IPS-20b (cell line): ENCODE measurements around the gene ZNF350.
A peak's percentile ranks its signal among the peaks of the same experiment; 100 is the strongest.
"Not testable (repeated sequence)": the region's sequence is repeated elsewhere in the genome, so short reads cannot be mapped to it uniquely, and the experiment has no call there.

Experiments used
- H3K27ac ChIP-seq: one replicate; pipeline ENCODE4 v1.5.1; 2013; ENCODE audit warnings: low read length
- H3K27me3 ChIP-seq: 2 replicates; pipeline ENCODE4 v1.6.1; 2013; ENCODE audit warnings: mild to moderate bottlenecking, low read length, inconsistent platforms; ENCODE audit not compliant: insufficient read depth
- H3K36me3 ChIP-seq: 2 replicates; pipeline ENCODE4 v1.6.1; 2013; ENCODE audit warnings: low read depth, mild to moderate bottlenecking, inconsistent platforms, low read length, moderate library complexity; ENCODE audit not compliant: insufficient read depth
- H3K4me1 ChIP-seq: 2 replicates; pipeline ENCODE4 v1.6.1; 2013; ENCODE audit warnings: mild to moderate bottlenecking, control low read depth, inconsistent platforms, low read length, moderate library complexity; ENCODE audit not compliant: insufficient read depth
- H3K4me3 ChIP-seq: 2 replicates; pipeline ENCODE4 v1.5.1; 2013; ENCODE audit warnings: mild to moderate bottlenecking, low read length, inconsistent platforms
- H3K9ac ChIP-seq: 2 replicates; pipeline ENCODE4 v1.6.1; 2013; ENCODE audit warnings: low read depth, mild to moderate bottlenecking, inconsistent platforms, low read length, moderate library complexity
- H3K9me3 ChIP-seq: 2 replicates; pipeline ENCODE4 v1.6.1; 2013; ENCODE audit warnings: mild to moderate bottlenecking, low read depth, low read length, inconsistent platforms; ENCODE audit not compliant: insufficient read depth

Gene ZNF350

GRCh38 chr19:51986309-51987291 lies at the start of gene ZNF350:
Gene ZNF350, minus strand, starts transcription at chr19:51986840. Its CDS starts 12,480 bp downstream, at chr19:51974360.
- H3K4me3 ChIP-seq: peak within 1 kb of the TSS; percentile 83
- H3K9ac ChIP-seq: peak within 1 kb of the TSS; percentile 86; the same call in 1 of the 2 replicates
- no peaks in the 10 kb centered on the region for H3K4me1 ChIP-seq
- H3K27ac ChIP-seq: no peak within 1 kb of the TSS
- H3K9me3 ChIP-seq: peaks cover 28% of the 10 kb centered on the region; the same call in 1 of the 2 replicates
- H3K27me3 ChIP-seq: no peaks in the 10 kb centered on the region
- H3K36me3 ChIP-seq: peaks cover 4% of the 10 kb centered on the region; the same call in 1 of the 2 replicates

GRCh38 chr19:52034051-52034728 lies 47.5 kb upstream of the ZNF350 start:
- Histone ChIP-seq H3K27me3 (no peaks in the 10 kb centered on the region), H3K4me1 (no peaks in the 10 kb centered on the region), H3K9ac (no peak overlapping the region), H3K9me3 (peaks cover 77% of the 10 kb centered on the region), H3K36me3 (peaks cover 83% of the 10 kb centered on the region), H3K4me3 (peak overlapping the region; percentile 12; the same call in 1 of the 2 replicates), H3K27ac (no peak overlapping the region)

- no peaks in the 10 kb centered on the region for H3K27me3 ChIP-seq
- H3K36me3 ChIP-seq: peaks cover 52% of the 10 kb centered on the region
- H3K9ac ChIP-seq: peak overlapping the region; percentile 99
- peak overlapping the region; percentile 92 for H3K27ac ChIP-seq
- 0 out of 2 replicates have a peak, but pooled peaks cover 6% of the 10 kb centered on the region for H3K4me1 ChIP-seq
- peaks cover 34% of the 10 kb centered on the region for H3K9me3 ChIP-seq
- peak overlapping the region; percentile 98 for H3K4me3 ChIP-seq
These were observed 42.1 kb upstream of the ZNF350 start for GRCh38 chr19:52028780-52029123.

DNA sequence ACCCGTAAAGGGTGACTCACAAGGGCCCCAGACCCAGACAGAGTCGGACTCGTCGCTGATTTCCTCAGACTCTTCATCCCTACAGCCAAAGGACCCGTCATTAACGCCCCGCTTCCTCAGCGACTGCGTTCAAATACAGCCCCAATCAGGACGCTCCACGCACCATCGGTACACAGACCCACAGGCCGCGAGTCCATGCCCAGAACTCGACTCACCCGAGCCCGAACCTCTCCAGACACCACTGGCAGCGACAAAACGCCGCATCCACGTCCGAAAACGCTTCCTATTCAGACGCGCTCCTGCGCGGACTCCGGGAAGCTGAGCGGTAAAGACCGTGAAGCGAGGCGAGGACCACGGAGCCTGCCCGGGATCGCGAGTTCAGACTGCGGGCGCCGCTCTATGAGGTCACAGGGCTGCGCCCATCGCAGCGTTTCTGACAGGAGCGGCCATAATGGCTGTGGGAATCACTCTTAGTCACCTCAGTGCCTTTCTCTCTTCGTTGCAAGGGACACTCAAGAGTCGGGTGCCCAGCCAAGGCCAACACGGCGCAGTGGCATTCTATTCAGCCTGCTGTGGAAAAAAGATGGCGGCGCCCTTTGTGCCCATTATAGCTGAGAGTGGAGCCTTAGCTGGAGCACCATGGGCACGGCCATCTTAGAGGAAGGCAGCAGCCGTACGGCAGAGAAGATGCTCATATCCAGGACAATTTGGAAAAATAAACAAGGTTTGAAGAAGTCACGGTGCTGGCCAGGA lies 41.6 kb upstream of the ZNF350 start, which contains the start of gene ZNF614:
Gene ZNF614, minus strand, starts transcription at position 353 of the 753 bp plus-strand sequence. CDS start 2,634 bp downstream, outside the sequence.
- 0 out of 2 replicates have a peak, but pooled peaks cover 6% of the 10 kb centered on the region for H3K4me1 ChIP-seq
- peak within 1 kb of the TSS; percentile 99 for H3K9ac ChIP-seq
- H3K27ac ChIP-seq: peak within 1 kb of the TSS; percentile 92
- H3K36me3 ChIP-seq: peaks cover 52% of the 10 kb centered on the region
- no peaks in the 10 kb centered on the region for H3K27me3 ChIP-seq
- H3K9me3 ChIP-seq: peaks cover 28% of the 10 kb centered on the region
- H3K4me3 ChIP-seq: peak within 1 kb of the TSS; percentile 98

DNA sequence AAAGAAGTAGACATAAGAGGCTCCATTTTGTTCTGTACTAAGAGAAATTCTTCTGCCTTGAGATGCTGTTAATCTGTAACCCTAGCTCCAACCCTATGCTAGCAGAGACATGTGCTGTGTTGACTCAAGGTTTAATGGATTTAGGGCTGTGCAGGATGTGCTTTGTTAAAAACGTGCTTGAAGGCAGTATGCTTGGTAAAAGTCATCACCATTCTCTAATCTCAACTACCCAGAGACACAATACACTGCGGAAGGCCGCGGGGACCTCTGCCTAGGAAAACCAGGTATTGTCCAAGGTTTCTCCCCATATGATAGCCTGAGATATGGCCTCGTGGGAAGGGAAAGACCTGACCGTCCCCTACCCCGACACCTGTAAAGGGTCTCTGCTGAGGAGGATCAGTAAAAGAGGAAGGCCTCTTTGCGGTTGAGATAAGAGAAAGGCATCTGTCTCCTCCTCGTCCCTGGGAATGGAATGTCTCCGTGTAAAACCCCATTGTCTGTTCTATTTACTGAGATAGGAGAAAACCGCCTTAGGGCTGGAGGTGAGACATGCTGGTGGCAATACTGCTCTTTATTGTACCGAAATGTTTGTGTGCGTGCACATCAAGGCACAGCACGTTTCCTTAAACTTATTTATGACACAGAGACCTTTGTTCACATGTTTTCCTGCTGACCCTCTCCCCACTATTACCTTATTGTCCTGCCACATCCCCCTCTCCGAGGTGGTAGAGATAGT lies 39.8 kb upstream of the ZNF350 start:
- peak overlapping the region; percentile 98; the same call in 1 of the 2 replicates for H3K4me3 ChIP-seq
- not testable (repeated sequence) for H3K4me1 ChIP-seq, H3K27ac ChIP-seq, H3K9ac ChIP-seq, H3K27me3 ChIP-seq
- H3K9me3 ChIP-seq: peaks cover 10% of the 10 kb centered on the region; the same call in 1 of the 2 replicates
- H3K36me3 ChIP-seq: peaks cover 51% of the 10 kb centered on the region

DNA sequence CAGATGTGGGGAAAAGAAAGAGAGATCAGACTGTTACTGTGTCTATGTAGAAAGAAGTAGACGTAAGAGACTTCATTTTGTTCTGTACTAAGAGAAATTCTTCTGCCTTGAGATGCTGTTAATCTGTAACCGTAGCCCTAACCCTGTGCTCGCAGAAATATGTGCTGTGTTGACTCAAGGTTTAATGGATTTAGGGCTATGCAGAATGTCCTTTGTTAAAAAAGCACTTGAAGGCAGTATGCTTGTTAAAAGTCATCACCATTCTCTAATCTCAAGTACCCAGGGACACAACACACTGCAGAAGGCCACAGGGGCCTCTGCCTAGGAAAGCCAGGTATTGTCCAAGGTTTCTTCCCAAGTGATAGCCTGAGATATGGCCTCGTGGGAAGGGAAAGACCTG lies 37.8 kb upstream of the ZNF350 start:
- not testable (repeated sequence) for H3K4me1 ChIP-seq, H3K27me3 ChIP-seq, H3K9me3 ChIP-seq, H3K9ac ChIP-seq, H3K4me3 ChIP-seq, H3K27ac ChIP-seq
- peaks cover 61% of the 10 kb centered on the region for H3K36me3 ChIP-seq

DNA sequence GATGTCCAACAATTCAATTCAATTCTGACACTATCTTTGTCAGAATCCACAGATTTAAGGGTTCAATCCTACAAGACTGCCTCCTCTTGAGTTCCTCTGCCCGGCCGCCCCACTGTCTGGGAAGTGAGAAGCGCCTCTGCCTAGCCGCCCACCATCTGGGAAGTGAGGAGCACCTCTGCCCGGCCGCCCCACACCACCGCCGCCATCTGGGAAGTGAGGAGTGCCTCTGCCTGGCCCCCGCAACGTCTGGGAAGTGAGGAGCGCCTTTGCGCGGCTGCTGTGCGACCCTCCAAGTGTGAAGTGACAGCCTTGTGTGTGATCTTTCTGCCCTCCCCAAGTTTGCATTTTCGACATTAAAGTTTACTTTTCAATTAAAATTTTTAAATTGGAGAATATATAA lies 35.6 kb upstream of the ZNF350 start:
- no peaks in the 10 kb centered on the region for H3K27me3 ChIP-seq
- peaks cover 84% of the 10 kb centered on the region for H3K36me3 ChIP-seq
- no peak overlapping the region for H3K4me3 ChIP-seq
- no peaks in the 10 kb centered on the region for H3K9me3 ChIP-seq
- 0 out of 2 replicates have a peak, but pooled peaks cover 3% of the 10 kb centered on the region for H3K4me1 ChIP-seq
- no peak overlapping the region for H3K27ac ChIP-seq
- no peak overlapping the region for H3K9ac ChIP-seq

DNA sequence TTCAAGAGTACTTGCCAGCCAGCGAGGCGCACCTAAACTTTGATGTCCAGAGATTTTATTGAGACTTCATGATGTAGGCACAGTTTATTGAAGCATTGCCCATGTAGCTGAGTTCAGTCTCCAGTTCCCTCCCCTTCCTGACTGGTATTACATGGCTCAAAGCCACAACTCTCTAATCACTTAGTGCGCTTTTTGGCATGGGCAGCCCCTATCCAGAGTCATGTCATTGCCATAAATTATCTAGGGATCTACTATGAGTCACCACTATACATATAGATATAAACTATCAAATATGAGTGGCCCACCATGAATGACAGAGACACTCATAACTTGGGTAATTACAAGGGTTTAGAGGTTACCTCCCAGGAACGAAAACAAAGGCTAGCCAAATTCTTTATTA lies 33.9 kb upstream of the ZNF350 start:
- Histone ChIP-seq H3K4me3 (no peak overlapping the region), H3K27ac (no peak overlapping the region), H3K27me3 (no peaks in the 10 kb centered on the region), H3K9me3 (peaks cover 4% of the 10 kb centered on the region; the same call in 1 of the 2 replicates), H3K4me1 (no peaks in the 10 kb centered on the region), H3K9ac (no peak overlapping the region), H3K36me3 (peaks cover 96% of the 10 kb centered on the region)

DNA sequence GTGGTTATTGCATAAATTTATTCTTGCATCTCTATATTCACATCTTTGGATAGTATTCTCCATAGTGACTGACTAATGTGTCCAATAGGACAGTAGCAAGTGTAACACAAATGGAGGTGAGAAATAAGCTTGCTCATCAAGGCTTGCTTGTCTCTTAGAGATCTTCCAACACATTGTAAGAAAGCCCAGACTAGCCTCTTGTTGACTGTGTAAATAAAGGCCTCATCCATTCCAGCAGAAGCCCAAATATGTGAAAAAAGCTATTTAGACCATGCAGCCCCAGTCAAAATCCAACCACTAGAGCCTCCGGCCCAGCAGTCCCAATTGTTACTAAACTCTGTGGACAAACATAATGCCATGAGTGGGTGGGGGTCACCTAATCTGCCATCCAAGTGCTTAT lies 24.0 kb upstream of the ZNF350 start:
- Histone ChIP-seq H3K27ac (no peak overlapping the region), H3K36me3 (peaks cover 27% of the 10 kb centered on the region), H3K4me3 (no peak overlapping the region), H3K27me3 (no peaks in the 10 kb centered on the region), H3K4me1 (no peaks in the 10 kb centered on the region), H3K9ac (no peak overlapping the region), H3K9me3 (peaks cover 2% of the 10 kb centered on the region; the same call in 1 of the 2 replicates)

DNA sequence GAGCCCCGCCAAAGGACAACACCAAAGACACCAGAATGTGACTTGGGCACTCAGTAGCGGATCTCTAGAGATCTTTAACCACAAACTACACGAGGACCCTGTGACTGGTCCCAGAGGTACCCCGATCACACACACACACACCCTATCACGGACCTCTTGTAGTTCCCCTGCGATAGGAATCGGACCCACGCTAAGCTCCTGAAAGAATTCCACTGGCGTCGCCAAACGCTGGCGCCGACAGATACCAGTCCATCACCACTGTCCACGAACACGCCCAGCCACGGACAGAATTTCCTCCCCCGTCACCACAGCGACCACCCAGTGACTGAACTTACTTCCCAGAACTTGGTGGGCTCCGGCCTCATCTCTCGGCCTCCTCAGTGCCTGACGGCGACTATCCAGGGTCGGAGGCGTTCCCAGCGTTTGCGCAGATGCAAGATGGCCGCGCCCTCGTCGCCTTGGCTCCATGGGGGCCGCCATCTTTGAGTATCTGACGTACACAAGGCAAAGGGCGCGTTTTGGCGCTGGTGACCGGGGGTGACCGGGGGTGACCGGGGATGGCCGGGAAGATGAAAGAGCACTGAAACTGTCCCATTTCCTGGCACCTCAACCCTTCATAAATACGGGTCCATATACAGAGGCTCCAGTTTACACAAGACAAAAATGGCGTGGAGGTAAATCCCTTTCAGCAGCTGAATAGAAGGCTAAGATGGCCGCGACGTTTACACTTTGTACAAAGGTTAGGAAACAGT lies 21.3 kb upstream of the ZNF350 start, which contains the start of gene ZNF615:
Gene ZNF615, minus strand, starts transcription at position 406 of the 752 bp plus-strand sequence. CDS start 4,500 bp downstream, outside the sequence.
- Histone ChIP-seq H3K4me3 (peak within 1 kb of the TSS; percentile 86), H3K9me3 (no peaks in the 10 kb centered on the region), H3K27me3 (no peaks in the 10 kb centered on the region), H3K4me1 (no peaks in the 10 kb centered on the region), H3K27ac (peak within 1 kb of the TSS; percentile 85), H3K9ac (peak within 1 kb of the TSS; percentile 92), H3K36me3 (peaks cover 7% of the 10 kb centered on the region; the same call in 1 of the 2 replicates)
